ENCODE results near the gene ST6GAL1.
A peak's percentile ranks its signal among the peaks of the same experiment; 100 is the strongest.
"Not testable (repeated sequence)": the region's sequence is repeated elsewhere in the genome, so short reads cannot be mapped to it uniquely, and the experiment has no call there.

Gene ST6GAL1

DNA sequence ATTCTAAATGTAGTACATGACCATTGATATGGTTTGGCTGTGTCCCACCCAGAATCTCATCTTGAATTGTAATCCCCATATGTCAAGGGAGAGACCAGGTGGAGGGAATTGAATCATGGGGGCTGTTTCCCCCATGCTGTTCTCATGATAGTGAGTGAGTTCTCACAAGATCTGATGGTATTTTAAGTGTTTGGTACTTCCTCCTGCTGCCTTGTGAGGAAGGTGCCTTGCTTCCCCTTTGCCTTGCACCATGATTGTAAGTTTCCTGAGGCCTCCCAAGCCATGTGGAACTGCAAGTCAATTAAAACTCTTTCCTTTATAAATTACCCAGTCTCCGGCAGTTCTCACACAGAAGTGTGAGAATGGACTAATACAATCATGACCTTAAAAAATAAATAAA, 61.8 kb downstream of the ST6GAL1 start:
- not testable (repeated sequence) for DNase-seq (ENCODE audit: low spot score); FAIRE-seq

DNA sequence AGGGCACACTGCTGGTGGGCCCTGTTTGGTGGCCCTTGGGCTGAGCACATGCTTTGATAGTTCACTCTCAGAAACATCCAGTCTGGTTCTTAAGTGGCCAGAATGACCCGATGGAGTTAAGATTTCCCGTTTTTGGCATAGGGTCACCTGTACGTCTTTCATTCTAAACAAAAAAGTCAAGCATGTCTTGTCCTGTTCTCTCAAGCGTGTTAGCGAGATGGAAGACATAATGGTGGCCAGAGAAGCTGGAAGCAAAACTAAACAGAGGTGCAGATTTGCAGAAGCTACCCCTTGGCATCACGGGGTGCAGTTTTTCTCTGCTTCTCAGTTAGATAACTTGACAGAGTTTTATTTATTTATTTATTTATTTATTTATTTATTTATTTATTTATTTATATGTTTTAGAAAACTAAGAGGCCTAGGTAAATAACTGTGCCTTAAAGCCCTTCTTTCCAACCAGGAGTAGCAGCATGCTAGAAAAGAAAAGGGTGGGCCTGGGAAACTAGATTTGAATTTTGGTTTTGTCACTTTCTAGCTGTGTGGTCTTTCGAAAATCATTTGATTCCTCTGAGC, 63.0 kb downstream of the ST6GAL1 start:
- FAIRE-seq (no peak), DNase-seq (ENCODE audit: low spot score) (no peak)

GRCh38 chr3:186994000-186994955, 64.0 kb downstream of the ST6GAL1 start:
- DNase-seq (ENCODE audit: low spot score) (no peak), FAIRE-seq (no peak)

DNA sequence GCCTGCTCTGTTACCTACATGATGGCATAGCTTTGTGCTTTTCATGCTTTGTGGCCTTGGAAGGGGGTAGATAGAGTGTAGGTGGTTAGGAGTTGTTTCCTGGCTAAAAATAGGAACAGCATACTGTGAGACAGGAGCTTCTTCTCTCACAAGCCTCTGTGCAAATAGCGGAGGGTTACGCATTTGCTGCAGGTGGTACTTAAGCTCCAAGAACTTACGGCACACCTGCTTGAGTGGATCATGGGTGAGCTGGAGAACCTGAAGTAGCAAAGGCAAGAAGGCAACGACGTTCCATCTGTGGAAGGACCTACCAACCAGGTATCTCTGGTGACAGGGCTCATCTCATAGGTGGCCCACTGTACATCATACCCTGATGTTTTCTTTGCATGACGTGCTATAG, 66.0 kb downstream of the ST6GAL1 start:
- no peak for FAIRE-seq

GRCh38 chr3:186997061-186997460, 66.7 kb downstream of the ST6GAL1 start:
- DNase-seq (ENCODE audit: low spot score) = no peak
- FAIRE-seq = no peak

More for the DNA sequence above, 66.0 kb downstream of the ST6GAL1 start:
- DNase-seq (ENCODE audit: low spot score) = no peak

DNA sequence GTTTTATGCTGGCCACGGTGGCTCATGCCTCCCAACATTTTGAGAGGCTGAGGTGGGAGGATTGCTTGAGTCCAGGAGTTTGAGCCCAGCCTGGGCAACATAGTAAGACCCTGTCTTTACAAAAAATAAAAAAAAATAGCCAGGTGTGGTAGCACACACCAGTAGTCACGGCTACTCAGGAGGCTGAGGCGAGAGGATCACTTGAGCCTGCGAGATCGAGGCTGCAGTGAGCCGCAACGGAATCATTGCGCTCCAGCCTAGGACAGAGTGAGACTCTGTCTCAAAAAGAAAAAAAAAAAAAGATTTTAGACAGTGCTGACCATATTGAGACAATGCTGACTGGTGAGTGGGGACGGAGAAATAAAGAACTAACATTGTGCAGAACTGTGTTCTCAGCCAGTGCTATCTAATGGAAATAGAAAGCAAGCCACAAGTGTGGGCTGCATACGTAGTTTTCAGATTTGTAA, 67.2 kb downstream of the ST6GAL1 start:
- FAIRE-seq (no peak), DNase-seq (ENCODE audit: low spot score) (no peak)

DNA sequence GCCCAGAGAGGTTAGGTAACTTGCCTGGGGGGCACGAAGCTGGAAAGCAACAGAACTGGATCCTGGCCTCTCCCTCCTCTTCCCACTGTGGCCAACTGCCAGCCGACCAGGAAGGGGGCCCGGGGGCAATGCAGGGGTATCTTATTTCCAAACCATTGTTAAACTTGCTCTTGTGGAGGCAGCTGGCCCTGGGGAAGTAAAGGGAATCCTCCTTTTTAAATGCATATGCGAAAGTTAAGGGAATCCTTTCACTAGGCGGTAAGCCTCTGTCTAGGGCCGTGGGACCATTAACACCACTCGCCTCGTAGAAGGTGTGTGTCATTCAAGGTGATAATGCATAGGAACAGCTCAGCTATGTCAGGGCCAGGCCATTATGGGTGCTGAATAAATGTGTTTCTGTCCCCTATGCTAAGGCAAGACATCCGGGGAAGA, 68.6 kb downstream of the ST6GAL1 start:
- DNase-seq (ENCODE audit: low spot score) = no peak
- FAIRE-seq = no peak

DNA sequence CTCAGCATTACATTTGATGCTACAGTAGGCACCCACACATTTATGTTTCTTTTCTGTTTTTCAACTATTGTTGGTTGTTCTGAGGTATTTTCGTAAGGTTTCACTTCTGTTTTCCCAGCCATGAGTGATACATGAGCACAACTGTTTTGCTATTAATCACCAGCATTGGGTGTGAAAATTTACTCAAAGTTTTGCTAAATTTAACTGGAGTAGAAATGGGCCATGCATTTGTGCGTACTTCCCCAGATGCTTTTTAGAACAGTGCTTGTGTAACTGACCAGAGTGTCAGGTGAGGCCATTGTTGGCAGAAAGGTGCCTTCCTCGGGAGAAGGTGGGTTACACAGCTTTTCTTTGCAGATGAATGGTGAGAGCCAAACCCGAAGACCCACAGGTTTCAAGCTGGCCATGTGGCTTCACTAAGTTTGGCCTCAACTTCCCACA, 70.4 kb downstream of the ST6GAL1 start:
- DNase-seq (ENCODE audit: low spot score) (no peak), FAIRE-seq (no peak)

DNA sequence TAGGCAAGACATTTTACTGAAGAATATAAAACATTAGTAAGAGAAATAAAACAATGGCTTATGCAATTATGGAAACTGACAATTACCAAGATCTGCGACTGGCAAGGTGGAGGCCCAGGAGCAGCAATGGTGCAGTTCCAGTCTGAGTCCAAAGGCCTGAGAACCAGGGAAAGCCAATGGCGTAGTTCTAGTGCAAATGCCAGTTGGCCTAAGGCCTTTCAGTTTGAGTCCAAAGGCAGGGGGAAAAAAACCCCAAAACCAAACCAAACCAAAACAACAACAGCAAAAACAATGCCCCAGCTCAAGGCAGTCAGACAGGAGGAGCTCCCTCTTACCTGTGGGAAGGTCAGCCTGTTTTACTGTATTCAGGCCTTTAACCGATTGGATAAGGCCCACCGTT, 72.6 kb downstream of the ST6GAL1 start:
- FAIRE-seq = no peak

GRCh38 chr3:187005827-187006481, 75.6 kb downstream of the ST6GAL1 start:
- FAIRE-seq (no peak), DNase-seq (ENCODE audit: low spot score) (no peak)

More for the DNA sequence above, 72.6 kb downstream of the ST6GAL1 start:
- DNase-seq (ENCODE audit: low spot score) = no peak

DNA sequence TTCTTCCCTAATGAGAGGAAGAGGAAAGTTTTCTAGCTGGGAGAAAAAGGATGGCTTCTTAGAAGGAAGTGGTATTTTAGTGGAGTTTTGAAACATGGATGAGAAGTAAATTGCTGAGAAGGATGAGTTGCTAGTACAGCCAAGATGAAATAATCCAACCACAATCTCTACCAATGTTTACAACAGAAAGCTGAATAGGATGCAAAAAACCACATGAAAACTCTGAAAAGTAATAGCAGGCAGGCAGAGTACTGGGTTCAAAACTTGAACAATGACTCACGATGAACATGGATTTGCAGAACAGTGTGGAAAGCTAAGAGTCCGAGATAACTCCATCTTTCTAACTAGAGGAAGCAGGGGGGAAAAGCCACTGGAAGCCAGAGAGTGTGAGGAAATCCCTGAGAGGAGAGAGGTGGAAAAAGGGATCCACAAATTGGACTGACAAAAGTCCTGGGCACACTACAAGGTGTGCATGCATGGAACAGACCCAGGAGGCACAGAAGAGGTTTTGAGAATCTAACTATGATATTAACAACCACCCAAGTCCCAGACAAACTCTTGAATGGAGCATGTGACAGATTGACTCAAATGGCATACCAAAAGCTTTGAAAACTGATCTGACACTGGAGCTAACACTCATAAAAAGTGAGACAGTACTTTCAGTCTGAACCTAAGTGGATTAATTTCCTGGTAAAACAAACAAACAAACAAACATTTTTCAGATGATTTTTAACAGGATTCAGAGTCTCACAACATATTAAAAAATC, 76.7 kb downstream of the ST6GAL1 start:
- FAIRE-seq (no peak), DNase-seq (ENCODE audit: low spot score) (no peak)

DNA sequence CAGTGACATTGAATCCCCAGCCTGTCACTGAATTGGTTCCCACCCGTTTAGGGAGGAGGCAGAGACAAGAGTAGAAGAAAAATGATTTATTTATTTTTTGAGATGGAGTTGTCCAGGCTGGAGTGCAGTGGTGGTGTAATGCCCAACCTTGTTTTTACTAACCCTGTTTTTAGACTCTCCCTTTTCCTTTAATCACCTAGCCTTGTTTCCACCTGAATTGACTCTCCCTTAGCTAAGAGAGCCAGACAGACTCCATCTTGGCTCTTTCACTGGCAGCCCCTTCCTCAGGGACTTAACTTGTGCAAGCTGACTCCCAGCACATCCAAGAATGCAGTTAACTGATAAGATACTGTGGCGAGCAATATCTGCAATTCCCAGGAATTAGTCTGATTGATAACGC, 80.1 kb downstream of the ST6GAL1 start:
- not testable (repeated sequence) for FAIRE-seq; DNase-seq (ENCODE audit: low spot score)

GRCh38 chr3:187011915-187012314, 81.6 kb downstream of the ST6GAL1 start:
- no peak for FAIRE-seq

GRCh38 chr3:187012609-187013051, 82.3 kb downstream of the ST6GAL1 start:
- DNase-seq (ENCODE audit: low spot score) (no peak), FAIRE-seq (no peak)

More at GRCh38 chr3:187011915-187012314, 81.6 kb downstream of the ST6GAL1 start:
- DNase-seq (ENCODE audit: low spot score) = no peak

GRCh38 chr3:187013159-187013716, 82.9 kb downstream of the ST6GAL1 start:
- no peak for FAIRE-seq
- no peak for DNase-seq (ENCODE audit: low spot score)

DNA sequence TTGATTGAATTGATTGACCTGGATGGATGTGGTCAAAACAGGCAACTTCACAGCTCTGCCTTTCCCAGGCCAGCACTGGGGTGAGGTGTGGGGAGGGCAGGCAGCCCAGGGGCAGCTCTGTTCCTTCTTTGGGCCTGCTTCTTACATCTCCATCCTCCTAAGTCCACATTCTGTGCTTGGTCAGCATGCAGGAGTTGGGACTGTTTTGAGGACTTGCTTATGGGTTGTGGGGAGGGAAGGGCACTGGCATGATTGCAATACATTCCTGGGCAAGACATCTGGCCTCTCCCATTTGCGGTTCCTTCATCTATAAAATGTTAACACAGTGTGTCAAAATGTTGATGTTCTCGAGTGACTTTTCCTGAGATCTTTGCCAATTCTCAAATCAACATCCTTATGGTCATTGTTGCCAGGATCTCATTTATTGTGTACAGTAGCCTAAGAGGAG, 84.1 kb downstream of the ST6GAL1 start:
- FAIRE-seq (no peak), DNase-seq (ENCODE audit: low spot score) (peak; percentile 25)

DNA sequence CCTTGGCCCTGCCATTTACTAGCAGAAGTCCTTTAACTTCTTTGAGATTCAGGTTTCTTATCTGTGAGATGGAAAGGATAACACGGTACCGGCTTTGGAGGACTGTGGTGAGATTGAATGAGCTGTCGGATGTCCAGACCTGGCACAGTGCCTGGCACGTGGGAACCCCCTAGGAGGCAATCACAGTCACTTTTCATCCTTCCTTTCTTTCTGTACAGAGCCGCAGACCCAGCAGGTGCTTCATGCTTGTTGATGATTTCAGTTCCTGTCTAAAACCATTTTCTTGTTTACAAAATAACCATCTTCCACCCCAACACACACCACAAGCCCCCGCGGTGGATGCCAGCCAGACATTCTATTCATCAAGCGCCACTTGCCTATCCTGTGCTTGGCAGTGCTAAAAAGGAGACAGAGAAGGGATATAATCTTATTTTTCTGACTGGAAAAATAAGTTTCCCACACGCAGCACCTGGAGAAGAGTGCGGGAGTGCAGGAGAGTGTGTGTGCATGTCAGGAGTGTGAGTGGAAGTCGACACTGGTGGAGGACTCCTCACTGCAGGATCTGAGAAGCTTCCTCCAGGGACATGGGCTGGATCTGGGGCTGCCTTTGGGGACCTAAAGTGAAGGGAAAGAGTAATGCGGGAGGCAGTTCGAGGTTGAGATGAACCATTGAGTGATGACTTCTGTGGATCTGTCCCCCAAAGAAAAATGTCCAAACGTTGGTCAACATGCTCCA, 85.7 kb downstream of the ST6GAL1 start:
- FAIRE-seq = no peak

DNA sequence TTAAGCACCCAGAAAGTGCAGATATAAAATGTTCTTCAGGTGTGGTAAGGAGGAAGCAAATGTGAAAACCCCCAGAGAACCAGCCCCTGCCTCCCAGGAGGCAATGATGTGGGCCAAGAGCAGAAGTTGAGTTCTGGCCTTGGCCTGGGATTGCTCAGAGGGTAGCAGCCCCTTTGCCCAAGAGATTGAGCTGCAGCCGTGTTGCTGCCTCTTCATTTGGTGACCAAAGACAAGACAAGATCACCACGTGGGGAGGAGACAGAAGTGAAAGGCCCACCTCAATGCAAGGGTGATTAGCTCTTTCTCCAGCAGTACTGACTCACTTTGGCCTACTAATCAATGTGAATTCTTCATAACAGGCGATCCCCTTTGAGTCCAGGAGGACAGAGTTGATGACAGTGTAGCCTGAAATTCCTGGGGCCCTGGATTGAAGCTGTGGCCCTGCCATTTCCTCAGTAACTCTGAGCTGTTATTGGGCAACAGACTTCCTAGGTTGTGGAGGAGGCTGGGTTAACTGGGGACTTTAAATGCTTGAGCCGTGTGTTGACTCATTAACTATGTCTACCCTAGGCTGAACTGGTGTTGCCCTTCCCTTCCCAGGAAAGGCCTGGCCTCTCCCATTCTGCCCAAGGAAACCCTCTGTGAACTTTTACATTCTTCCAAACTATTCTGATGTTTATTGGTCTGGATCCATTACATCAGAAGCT, 86.5 kb downstream of the ST6GAL1 start:
- DNase-seq (ENCODE audit: low spot score) (no peak), FAIRE-seq (no peak)

More for the DNA sequence above, 85.7 kb downstream of the ST6GAL1 start:
- DNase-seq (ENCODE audit: low spot score) = no peak

Data from urothelium cell line (cell line).